H1 (cell line): Measurements from ENCODE around the gene NKX6-1. TPM values are rescaled to one million over a fixed set of nuclear protein-coding genes. Genes with fewer than 3 reads are reported as not detected.

Source experiments
- CTCF ChIA-PET: fragments of 300-600 bp; sonication (Branson Sonifier 250); formaldehyde crosslinking; loops from one replicate; lab custom pipeline; 2021; ENCODE audit not compliant: partially characterized antibody; lab: Charles Lee
- POLR2A ChIA-PET: fragments of 300-600 bp; sonication (Branson Sonifier 250); formaldehyde crosslinking; loops from one replicate; lab custom pipeline; 2021; ENCODE audit warnings: inconsistent platforms; ENCODE audit not compliant: partially characterized antibody; lab: Charles Lee
- DNase-seq, 2 experiments: peaks; one replicate each; pipeline versions ENCODE4 v3.0.0 to v3.0.0-alpha.2; 2010 to 2022; ENCODE audit warnings: low spot score in 2 of 2, low read depth in 1 of 2, mixed read lengths in 1 of 2
- FAIRE-seq: peaks from 2 replicates; lab custom pipeline; 2011; peaks lifted over from hg19 to GRCh38; lab: Jason Lieb, UNC
- H2AFZ ChIP-seq: 2 replicates; pipeline ENCODE4 v1.8.1; 2012; ENCODE audit warnings: low read length, inconsistent platforms
- H2AK5ac ChIP-seq: 2 replicates; pipeline ENCODE4 v1.6.1; 2013; ENCODE audit warnings: low read depth, low read length
- H2BK120ac ChIP-seq: replicated peaks from 2 replicates; pipeline ENCODE3; 2013; ENCODE audit warnings: low read depth, low read length, inconsistent platforms
- H2BK12ac ChIP-seq: 2 replicates; pipeline ENCODE4 v1.6.1; 2013; ENCODE audit warnings: low read depth, low read length
- H2BK15ac ChIP-seq: 2 replicates; pipeline ENCODE4 v1.6.1; 2013; ENCODE audit warnings: low read length
- H2BK20ac ChIP-seq: 2 replicates; pipeline ENCODE4 v1.6.1; 2013; ENCODE audit warnings: low read length
- H2BK5ac ChIP-seq: 2 replicates; pipeline ENCODE4 v1.6.1; 2013; ENCODE audit warnings: low read depth, low read length
- H3K14ac ChIP-seq: 2 replicates; pipeline ENCODE4 v1.6.1; 2013; ENCODE audit warnings: inconsistent platforms; ENCODE audit not compliant: insufficient read length
- H3K18ac ChIP-seq: 2 replicates; pipeline ENCODE4 v1.6.1; 2013; ENCODE audit warnings: low read length; ENCODE audit errors: extremely low read depth
- H3K23ac ChIP-seq: 2 replicates; pipeline ENCODE4 v1.6.1; 2013; ENCODE audit warnings: inconsistent platforms; ENCODE audit not compliant: insufficient read length
- H3K23me2 ChIP-seq: 2 replicates; pipeline ENCODE4 v1.6.1; 2013; ENCODE audit warnings: low read depth, low read length
- H3K27ac ChIP-seq: 2 replicates; pipeline ENCODE4 v1.6.1; 2011; ENCODE audit warnings: low read depth, low read length, inconsistent platforms
- H3K27me3 ChIP-seq, 4 experiments: replicated peaks in 1 of 4; 1 replicate in 1 of 4; 2 replicates in 3 of 4; pipeline versions ENCODE4 v1.6.1 to v1.8.1; 2011 to 2013; ENCODE audit warnings: low read length in 3 of 4, mild to moderate bottlenecking in 3 of 4, inconsistent platforms in 2 of 4, mixed read lengths in 2 of 4, moderate library complexity in 1 of 4; ENCODE audit not compliant: control insufficient read depth in 3 of 4, insufficient read depth in 3 of 4; ENCODE audit errors: extremely low read depth in 1 of 4
- H3K36me3 ChIP-seq, 4 experiments: 2 replicates each; pipeline versions ENCODE4 v1.6.1 to v1.8.1; 2011 to 2013; ENCODE audit warnings: mild to moderate bottlenecking in 4 of 4, low read length in 3 of 4, moderate library complexity in 2 of 4, control low read depth in 1 of 4, inconsistent platforms in 1 of 4; ENCODE audit not compliant: insufficient read depth in 4 of 4, control insufficient read depth in 2 of 4
- H3K4ac ChIP-seq: replicated peaks from 2 replicates; pipeline ENCODE3; 2013; ENCODE audit warnings: low read length, low read depth, mixed read lengths, inconsistent platforms; ENCODE audit not compliant: insufficient read length
- H3K4me1 ChIP-seq, 4 experiments: replicated peaks in 1 of 4; 1 replicate in 1 of 4; 2 replicates in 3 of 4; pipeline versions ENCODE4 v1.6.1 to v1.8.1; 2011 to 2013; ENCODE audit warnings: low read length in 3 of 4, inconsistent platforms in 2 of 4, mixed read lengths in 1 of 4; ENCODE audit not compliant: insufficient read depth in 4 of 4, control insufficient read depth in 3 of 4
- H3K4me2 ChIP-seq, 2 experiments: 2 replicates each; pipeline versions ENCODE4 v1.6.1 to v1.8.1; 2011 to 2013; ENCODE audit warnings: low read depth in 2 of 2, low read length in 2 of 2, control low read depth in 1 of 2, inconsistent platforms in 1 of 2, mild to moderate bottlenecking in 1 of 2; ENCODE audit not compliant: insufficient read depth in 1 of 2
- H3K4me3 ChIP-seq, 4 experiments: fragments of 200-600, 300-600 bp in 1 of 4; sonication (generic), shearing (Covaris generic), sonication (Bioruptor Twin) in 1 of 4; 2 replicates each; pipeline versions ENCODE4 v1.5.1 to v1.8.1; 2011 to 2016; ENCODE audit warnings: low read length in 4 of 4, low read depth in 3 of 4, control low read depth in 2 of 4, inconsistent platforms in 2 of 4, mild to moderate bottlenecking in 2 of 4, mixed read lengths in 1 of 4, moderate library complexity in 1 of 4; ENCODE audit not compliant: insufficient read depth in 2 of 4; ENCODE audit errors: extremely low read depth in 1 of 4
- H3K56ac ChIP-seq: replicated peaks from 2 replicates; pipeline ENCODE3; 2013; ENCODE audit warnings: low read depth, mild to moderate bottlenecking, mixed read lengths, low read length, inconsistent platforms; ENCODE audit not compliant: insufficient read length
- H3K79me1 ChIP-seq: 2 replicates; pipeline ENCODE4 v1.6.1; 2013; ENCODE audit warnings: low read depth, low read length, control low read depth
- H3K79me2 ChIP-seq, 2 experiments: 2 replicates each; pipeline versions ENCODE4 v1.6.1 to v1.8.1; 2012 to 2013; ENCODE audit warnings: low read length in 2 of 2, mild to moderate bottlenecking in 2 of 2, inconsistent platforms in 1 of 2; ENCODE audit not compliant: insufficient read depth in 2 of 2, control insufficient read depth in 1 of 2
- H3K9ac ChIP-seq, 4 experiments: replicated peaks in 1 of 4; 1 replicate in 1 of 4; 2 replicates in 3 of 4; pipeline versions ENCODE4 v1.6.1 to v1.8.1; 2011 to 2013; ENCODE audit warnings: low read depth in 3 of 4, low read length in 3 of 4, control low read depth in 2 of 4, mild to moderate bottlenecking in 2 of 4, moderate library complexity in 2 of 4, inconsistent platforms in 1 of 4; ENCODE audit errors: extremely low read depth in 1 of 4
- H3K9me3 ChIP-seq, 2 experiments: 2 replicates each; pipeline versions ENCODE4 v1.6.1 to v1.8.1; 2012 to 2013; ENCODE audit warnings: mild to moderate bottlenecking in 2 of 2, moderate library complexity in 2 of 2, control low read depth in 1 of 2, inconsistent platforms in 1 of 2, low read depth in 1 of 2, low read length in 1 of 2, mixed read lengths in 1 of 2; ENCODE audit not compliant: insufficient read depth in 2 of 2
- H4K20me1 ChIP-seq, 2 experiments: replicated peaks in 1 of 2; 2 replicates each; pipeline versions ENCODE3 to v1.8.1; 2011 to 2013; ENCODE audit warnings: inconsistent platforms in 2 of 2, low read length in 2 of 2, mild to moderate bottlenecking in 1 of 2; ENCODE audit not compliant: insufficient read depth in 2 of 2, control insufficient read depth in 1 of 2
- H4K5ac ChIP-seq: 2 replicates; pipeline ENCODE4 v1.6.1; 2013; ENCODE audit warnings: low read length, low read depth, mixed read lengths, inconsistent platforms; ENCODE audit not compliant: insufficient read length
- H4K8ac ChIP-seq: 2 replicates; pipeline ENCODE4 v1.8.0; 2013; ENCODE audit warnings: mild to moderate bottlenecking, moderate library complexity, low read length, inconsistent platforms; ENCODE audit not compliant: insufficient read depth; ENCODE audit errors: extremely low read depth
- H4K91ac ChIP-seq: replicated peaks from 2 replicates; pipeline ENCODE3; 2013; ENCODE audit warnings: low read length, mixed read lengths, inconsistent platforms; ENCODE audit not compliant: insufficient read length
- CEBPB ChIP-seq: IDR thresholded peaks from 2 replicates; pipeline ENCODE4 v1.6.1; 2012; ENCODE audit warnings: low read depth, low read length
- TAF1 ChIP-seq: IDR thresholded peaks from 2 replicates; pipeline ENCODE4 v1.6.1; 2011; ENCODE audit warnings: mild to moderate bottlenecking, low read depth, low read length
- TCF12 ChIP-seq: IDR thresholded peaks from 2 replicates; pipeline ENCODE4 v1.6.1; 2011; ENCODE audit warnings: low read depth, mild to moderate bottlenecking, low read length
- WGBS, 2 experiments: shearing (Covaris generic) in 1 of 2; methylation state at CpG; one replicate each; pipeline versions ENCODE4 v1.1.6 to v1.1.7; 2013 to 2015; ENCODE audit warnings: low lambda C conversion rate in 2 of 2, mixed read lengths in 2 of 2, inconsistent platforms in 1 of 2, low coverage in 1 of 2, missing lambda C conversion rate in 1 of 2; ENCODE audit not compliant: insufficient replicate concordance in 2 of 2, insufficient coverage in 1 of 2, insufficient read length in 1 of 2; ENCODE audit errors: extremely low coverage in 1 of 2, missing lambda C conversion rate in 1 of 2; 5-methylcytosine and 5-hydroxymethylcytosine counted together
- polyA plus RNA-seq, 7 experiments: library from polyadenylated mRNA; depleted of rRNA in 3 of 7; stranded (reverse) in 5 of 7; unstranded in 2 of 7; fragments of >200 nt in 5 of 7; fragments of 200-250 nt in 2 of 7; gene quantifications; 1 replicate in 5 of 7; 2 replicates in 1 of 7; 4 replicates in 1 of 7; pipeline versions ENCODE4 v1.2.1 to v1.2.3, GENCODE V29; 2011 to 2013; ENCODE audit warnings: missing spikeins in 2 of 7, mixed read lengths in 2 of 7
- total RNA-seq: library from RNA; stranded (reverse); fragmentation: NEBNext Ultra II Directional; extraction: Animal tissue kit (Norgen Biotek cat#: 25700); gene quantifications from 2 replicates; pipeline ENCODE4 v1.2.1, GENCODE V29; 2021

NKX6-1 gene
- total and polyA plus RNA-seq, 2 of the 8 experiments (the other 6 are each of a cell fraction or from before 2014, with no cell fraction given) = 0.03 to 0.45 TPM

DNA sequence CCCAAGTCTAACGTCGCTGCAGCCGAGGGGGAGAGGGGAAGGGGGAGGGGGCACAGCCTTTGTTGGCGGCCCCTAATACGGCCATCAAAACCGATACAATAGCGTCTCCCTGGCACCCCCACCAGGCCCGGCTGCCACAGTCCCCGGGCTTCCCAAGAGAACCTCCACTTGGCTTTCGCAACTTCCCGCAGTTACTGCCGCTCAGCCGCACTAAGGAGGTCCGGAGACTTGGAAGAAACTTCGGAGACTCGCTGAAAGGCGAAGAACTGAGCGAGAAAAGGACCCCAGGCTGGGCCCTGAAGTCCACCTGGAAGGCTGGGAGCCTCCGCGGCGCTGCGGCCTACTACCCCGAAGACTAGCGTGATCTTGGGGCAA lies 2.8 kb downstream of the NKX6-1 start:
- H3K79me2 ChIP-seq = no peaks in the 10 kb centered on the region
- peak overlapping the region; percentile 4; the same call in 1 of the 2 replicates for H4K8ac ChIP-seq
- peaks cover 7 to 10% of the 10 kb centered on the region in 2 experiments for H4K20me1 ChIP-seq
- no peak overlapping the region; the same call in 1 of the 2 replicates for H2AFZ ChIP-seq
- H3K18ac ChIP-seq = peak overlapping the region; percentile 60; the same call in 1 of the 2 replicates
- no peak overlapping the region for H3K9ac ChIP-seq
- H3K23me2 ChIP-seq = peaks cover 35% of the 10 kb centered on the region; the same call in 1 of the 2 replicates
- ChIA-PET POLR2A (interaction anchor here (1.0 kb wide), 1 partner anchor 13 kb away, joined by 4 read pairs; no protein-coding TSS in a partner anchor), CTCF (interaction anchor here (1.1 to 5.0 kb wide), 3 partner anchors 14 to 44 kb away, joined by 4 to 69 read pairs (median 6); no protein-coding TSS in a partner anchor)
- 0 out of 2 replicates have a peak overlapping the region, but pooled peaks have one; percentile 35 for H2BK5ac ChIP-seq
- H2BK15ac ChIP-seq = no peak overlapping the region
- no peak overlapping the region for H3K56ac ChIP-seq
- H3K27ac ChIP-seq = no peak overlapping the region
- H3K4me3 ChIP-seq = peak overlapping the region; percentile 0 to 65 (median 18); a peak in 7 of 8 replicates
- no peak overlapping the region for H3K14ac ChIP-seq
- no peak overlapping the region for H3K23ac ChIP-seq
- WGBS, 2 experiments = 6% methylated on average over 19 of the region's 24 CpGs; no CpG with 5 or more reads in 1 of the 2 experiments
- DNase-seq = peak in 1 of 2 experiments; percentile 74
- no peaks in the 10 kb centered on the region for H3K9me3 ChIP-seq
- H2BK120ac ChIP-seq = no peak overlapping the region
- no peaks in the 10 kb centered on the region for H3K79me1 ChIP-seq
- H3K4me2 ChIP-seq = peak overlapping the region; percentile 81 to 87
- FAIRE-seq = no peak
- H3K4ac ChIP-seq = no peak overlapping the region
- no peak overlapping the region for H4K5ac ChIP-seq
- H4K91ac ChIP-seq = no peak overlapping the region
- H2BK20ac ChIP-seq = no peak overlapping the region
- peaks cover 0 to 11% (median 0%) of the 10 kb centered on the region in 4 experiments; a peak in 1 of 8 replicates for H3K36me3 ChIP-seq
- peak overlapping the region; percentile 77; the same call in 1 of the 2 replicates for H2BK12ac ChIP-seq
- H3K4me1 ChIP-seq = peaks cover 8 to 35% (median 23%) of the 10 kb centered on the region in 4 experiments
- peaks cover 75 to 97% (median 89%) of the 10 kb centered on the region in 4 experiments for H3K27me3 ChIP-seq
- 0 out of 2 replicates have a peak overlapping the region, but pooled peaks have one; percentile 65 for H2AK5ac ChIP-seq
- peak; percentile 66 for TF ChIP-seq CEBPB
- no peak for TF ChIP-seq TAF1
- TF ChIP-seq TCF12 = 0 out of 2 replicates have a peak, but pooled peaks have one; percentile 6
- TF ChIP-seq, all 59 proteins: peak for 2
